Ecto neural progenitor cell (in vitro differentiated cells): ENCODE results near the gene KCNQ1.

Source experiments
- DNase-seq: peaks from one replicate; pipeline ENCODE4 v3.0.0-alpha.2; 2018; ENCODE audit warnings: low spot score

KCNQ1 gene

DNA sequence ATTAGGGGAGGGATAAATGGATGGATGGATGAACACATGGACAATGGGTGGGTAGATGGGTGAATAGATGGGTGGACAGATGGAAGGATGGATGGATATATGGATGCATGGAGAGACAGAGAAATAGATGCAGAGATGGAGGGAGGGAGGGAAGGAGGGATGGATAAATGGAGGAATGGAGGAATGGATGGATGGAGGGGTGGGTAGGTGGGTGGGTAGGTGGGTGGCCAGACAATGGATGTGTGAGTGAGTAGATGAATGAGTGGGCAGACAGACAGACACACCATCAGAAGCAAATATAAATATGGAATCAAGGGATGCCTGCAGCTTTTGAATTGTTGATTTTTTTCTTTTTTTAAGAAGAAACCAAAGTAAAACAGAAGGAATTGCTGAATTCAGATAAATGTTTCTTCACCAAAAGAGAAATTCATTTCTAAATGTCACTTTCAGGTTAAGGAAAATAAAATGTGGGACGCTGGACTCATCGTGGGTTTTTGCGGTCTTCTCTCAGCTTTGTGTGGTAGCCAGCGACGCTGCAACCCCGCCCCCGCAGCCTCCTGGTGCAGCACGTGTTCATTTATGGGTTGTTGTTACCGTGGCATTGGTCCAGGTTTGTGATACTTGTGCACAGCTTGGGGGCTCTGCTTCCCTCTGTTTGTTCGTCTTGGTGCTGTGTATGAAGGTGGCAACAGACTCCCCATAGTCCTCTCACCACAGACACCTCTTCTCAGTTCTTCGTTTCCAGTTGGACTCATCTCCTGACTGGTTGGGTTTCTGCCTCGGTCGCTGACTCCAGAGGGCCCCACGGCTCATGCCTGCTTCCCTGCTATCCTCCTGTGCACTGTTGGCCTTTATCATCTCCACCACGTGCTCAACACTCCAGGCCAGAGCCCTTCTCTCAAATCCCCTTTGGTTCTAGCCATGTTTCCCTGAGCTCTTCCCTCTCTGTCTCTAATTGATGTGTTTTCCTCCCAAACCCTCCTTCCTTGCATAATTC lies 364.3 kb downstream of the KCNQ1 start:
- DNase-seq, result no peak

DNA sequence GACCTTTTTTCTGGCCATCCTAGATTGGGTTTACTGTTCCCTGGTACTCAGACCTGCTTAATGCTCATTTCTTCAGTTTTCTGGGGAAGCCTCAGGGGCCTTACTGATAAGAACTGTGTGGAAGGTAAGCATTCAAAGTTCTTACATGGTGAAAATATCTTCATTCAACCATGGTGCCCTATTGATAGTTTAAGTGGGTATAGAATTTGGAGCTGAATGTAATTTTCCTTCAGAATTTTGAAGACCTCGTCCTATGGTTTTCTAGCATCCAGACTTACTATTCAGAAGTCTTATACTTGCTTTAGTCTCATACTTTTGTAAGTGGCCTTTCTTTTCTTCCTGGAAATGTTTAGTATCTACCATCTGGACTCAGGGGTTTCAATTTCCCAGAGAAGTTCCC lies 365.0 kb downstream of the KCNQ1 start:
- no peak for DNase-seq

DNA sequence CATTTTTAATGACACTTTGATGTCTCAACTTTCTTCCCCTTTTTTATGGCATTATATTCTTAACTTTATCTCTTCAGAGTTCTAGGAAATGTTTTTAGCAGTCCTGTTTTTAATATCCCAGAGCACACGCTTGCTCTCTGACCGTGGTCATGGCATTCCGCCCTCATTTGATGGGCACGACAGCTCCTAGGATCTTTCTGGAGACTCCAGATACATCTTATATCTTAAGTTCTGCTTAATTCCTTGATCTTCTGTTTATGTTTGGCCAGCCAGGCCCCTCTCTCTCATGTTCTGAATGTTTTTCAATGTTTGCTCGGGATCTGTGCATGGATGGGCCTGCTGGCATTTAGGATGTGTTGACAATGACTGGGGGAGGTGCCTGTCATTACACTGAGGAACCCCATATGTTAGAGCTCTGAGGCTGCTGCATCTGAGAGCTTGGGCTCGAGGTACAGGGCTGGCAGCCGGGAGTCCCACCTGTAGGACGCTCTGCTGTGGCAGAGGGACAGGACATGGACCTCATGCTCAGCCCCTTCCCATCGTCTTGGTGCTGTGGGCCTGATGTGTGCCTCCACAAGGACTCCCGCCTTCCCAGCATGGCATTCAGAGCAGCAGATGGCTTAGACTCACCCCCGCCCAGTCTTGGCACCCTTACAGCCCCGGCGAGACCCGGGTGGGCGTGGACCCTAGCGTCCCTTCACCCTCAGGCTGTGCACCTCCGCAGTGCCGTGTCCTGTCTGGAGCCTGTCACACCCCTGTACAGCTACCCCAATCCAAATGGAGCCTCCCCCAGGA lies 365.8 kb downstream of the KCNQ1 start:
- no peak for DNase-seq

DNA sequence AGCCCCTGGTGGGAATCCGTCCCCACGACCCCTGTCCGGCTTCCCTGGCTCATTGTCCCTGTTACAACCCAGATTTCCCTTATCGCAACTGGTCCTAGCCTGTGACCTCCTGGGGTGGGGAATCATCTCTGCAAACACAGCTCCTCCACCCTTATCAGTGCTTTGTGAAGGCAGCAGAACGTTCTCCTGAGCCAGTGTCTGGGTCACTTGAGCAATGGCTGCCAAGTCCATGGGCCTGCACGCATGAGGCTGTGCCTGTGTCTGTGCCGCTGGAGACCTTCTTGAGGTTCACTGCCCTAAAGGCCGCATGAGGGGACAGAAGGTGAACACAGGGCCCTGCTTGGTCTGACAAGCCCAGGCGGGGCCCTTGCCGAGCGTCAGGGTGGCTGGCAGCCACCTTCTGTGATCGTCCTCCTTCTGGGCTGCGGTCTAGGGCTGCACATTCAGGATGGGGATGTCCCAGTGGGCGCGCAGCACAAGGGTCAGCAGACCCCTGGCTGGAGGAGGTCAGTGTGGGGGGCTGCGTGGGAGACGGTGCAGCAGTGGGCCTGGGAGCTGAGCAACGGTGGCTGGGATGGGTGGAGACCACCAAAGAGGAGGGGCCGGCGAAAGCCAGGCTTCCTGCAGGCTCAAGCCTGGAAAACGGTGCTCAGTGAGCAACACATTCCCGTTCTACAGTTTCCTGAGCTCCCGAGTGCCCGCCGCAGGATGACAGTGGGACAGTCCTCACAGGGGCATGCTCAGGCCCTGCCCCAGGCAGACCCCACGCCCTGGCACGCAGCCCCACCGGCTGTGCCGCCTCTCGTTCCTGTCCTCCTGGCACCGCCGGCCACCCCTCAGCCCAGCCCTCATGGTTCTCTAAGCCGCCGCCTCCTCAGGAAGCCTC lies 366.6 kb downstream of the KCNQ1 start:
- no peak for DNase-seq

- no peak for DNase-seq
Measured at GRCh38 chr11:2812371-2812991, 367.7 kb downstream of the KCNQ1 start.

GRCh38 chr11:2813141-2813908 lies 368.5 kb downstream of the KCNQ1 start:
- no peak for DNase-seq

GRCh38 chr11:2813968-2814367 lies 369.2 kb downstream of the KCNQ1 start:
- no peak for DNase-seq

DNA sequence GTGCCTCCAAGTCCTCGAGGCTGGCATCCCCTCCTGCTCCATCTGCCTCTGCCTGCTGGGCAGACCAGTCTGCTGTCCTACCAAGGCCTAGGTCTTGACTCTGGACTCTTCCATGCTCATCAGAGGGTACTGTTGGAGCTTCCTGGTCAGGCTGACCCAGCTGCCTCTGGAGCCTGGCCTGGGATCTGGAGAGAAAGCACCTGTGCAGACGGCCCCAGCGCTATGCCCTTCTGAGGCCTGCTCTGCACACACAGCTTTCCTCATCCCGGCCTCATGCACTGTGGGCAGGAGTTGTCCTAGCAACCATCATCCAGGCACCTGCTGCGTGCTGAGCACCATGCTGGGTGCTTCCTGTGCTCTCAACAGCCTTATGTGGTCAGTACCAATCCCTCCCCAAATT lies 369.9 kb downstream of the KCNQ1 start:
- DNase-seq, result no peak

- DNase-seq, result no peak
Measured at GRCh38 chr11:2815762-2816496, 371.1 kb downstream of the KCNQ1 start.

DNA sequence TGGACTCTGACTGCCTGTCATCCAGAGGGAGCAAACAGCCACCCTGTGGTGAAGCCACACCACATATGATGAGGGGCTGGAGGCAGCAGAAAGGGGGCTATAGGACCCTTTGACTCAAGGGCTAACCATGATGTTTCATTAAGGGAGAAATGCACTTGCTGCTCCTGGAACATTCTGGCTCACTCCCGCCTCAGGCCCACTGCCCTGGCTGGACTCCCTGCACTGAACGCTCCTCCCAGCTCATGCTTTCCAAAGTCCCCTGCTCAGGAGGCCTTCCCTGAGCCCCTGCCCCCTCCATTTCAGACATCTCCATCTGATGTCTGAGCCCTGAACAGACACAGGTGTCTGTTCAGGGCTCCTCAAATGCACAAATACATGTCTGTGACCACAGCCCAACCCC lies 371.7 kb downstream of the KCNQ1 start:
- DNase-seq, result no peak

DNA sequence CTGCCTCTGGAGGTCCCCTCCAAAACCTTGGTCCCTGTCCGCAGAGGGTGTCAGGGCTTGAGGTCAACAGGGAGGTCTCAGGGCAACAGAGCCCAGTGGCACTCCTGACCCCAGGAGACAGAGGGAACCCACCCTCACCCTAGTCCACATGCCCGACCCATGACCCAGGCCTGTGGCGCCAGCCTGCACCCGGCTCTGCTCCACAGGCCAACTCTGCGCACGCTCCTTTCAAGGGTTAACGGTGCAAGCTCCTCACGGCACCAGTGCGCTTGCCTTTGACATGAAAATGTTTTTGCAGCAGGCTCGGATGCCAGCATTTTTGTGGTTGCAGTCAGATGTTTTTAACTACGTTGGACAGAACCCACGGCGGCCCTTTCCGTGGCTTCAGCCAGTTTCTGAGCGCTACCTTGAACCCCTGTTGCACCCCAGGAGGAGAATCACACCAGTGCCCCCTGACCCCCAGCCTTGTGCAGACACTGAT lies 372.2 kb downstream of the KCNQ1 start:
- DNase-seq, result no peak

- DNase-seq, result no peak
Measured at GRCh38 chr11:2817431-2817830, 372.6 kb downstream of the KCNQ1 start.

- no peak for DNase-seq
Measured at GRCh38 chr11:2818021-2818420, 373.2 kb downstream of the KCNQ1 start.

- DNase-seq, result no peak
Measured at GRCh38 chr11:2818503-2818902, 373.7 kb downstream of the KCNQ1 start.

- no peak for DNase-seq
Measured at GRCh38 chr11:2819316-2819715, 374.5 kb downstream of the KCNQ1 start.

DNA sequence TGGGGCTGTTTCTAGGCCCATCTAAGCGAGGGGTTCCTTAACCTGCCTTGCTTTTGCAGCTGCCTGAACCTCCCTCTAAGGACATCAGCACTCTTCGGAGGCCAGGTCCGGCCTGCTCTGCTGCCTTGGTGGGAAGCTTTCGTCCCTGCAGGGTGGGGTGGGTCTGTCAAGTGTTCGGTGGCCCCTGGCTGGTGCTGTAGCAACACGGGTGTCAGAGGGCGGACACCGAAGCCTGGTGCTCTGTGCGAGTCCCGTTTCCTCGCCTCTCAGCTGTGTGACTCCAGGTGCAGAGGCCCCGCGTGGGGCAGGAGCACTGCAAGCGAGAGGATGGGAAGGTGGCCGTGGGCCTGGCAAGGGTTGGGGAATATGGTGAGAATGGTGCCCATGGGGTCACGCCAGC lies 376.2 kb downstream of the KCNQ1 start:
- no peak for DNase-seq

DNA sequence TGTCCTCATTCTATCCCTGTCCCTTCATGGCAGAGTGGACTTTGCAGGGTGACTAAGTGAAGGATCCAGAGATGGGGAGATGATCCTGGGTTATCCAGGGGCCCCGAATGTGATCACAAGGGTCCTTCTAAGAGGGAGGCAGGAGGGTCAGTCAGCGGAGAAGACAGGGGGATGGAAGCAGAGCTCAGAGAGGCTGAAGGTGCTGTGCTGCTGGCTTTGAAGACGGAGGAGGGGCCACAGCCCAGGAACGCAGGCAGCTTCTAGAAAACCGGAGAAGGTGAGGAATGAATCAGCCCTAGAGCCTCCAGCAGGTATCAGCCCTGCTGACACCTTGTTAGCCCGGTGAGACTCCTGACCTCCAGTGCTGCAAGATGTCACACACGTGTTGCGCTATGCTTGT lies 377.1 kb downstream of the KCNQ1 start:
- no peak for DNase-seq

GRCh38 chr11:2824851-2825250 lies 380.0 kb downstream of the KCNQ1 start:
- no peak for DNase-seq

- no peak for DNase-seq
Measured at GRCh38 chr11:2825261-2825888, 380.6 kb downstream of the KCNQ1 start.
